Measurements from ENCODE around the gene TM4SF1.

The TM4SF1 gene

GRCh38 chr3:149324332-149324731, 53.1 kb downstream of the TM4SF1 start:
- ATAC-seq = no peak
- TF ChIP-seq ZNF565 (CRISPR knock-in tag; conservative IDR thresholded peaks at IDR 0.05; ENCODE audit: low read depth) (no peak), PATZ1 (CRISPR knock-in tag; IDR thresholded peaks at IDR 0.05; ENCODE audit: borderline replicate concordance) (no peak), BACH2 (CRISPR knock-in tag; IDR thresholded peaks at IDR 0.05; ENCODE audit: borderline replicate concordance) (no peak), ESRRG (CRISPR knock-in tag; IDR thresholded peaks at IDR 0.05) (no peak), ZFP30 (CRISPR knock-in tag; IDR thresholded peaks at IDR 0.05) (no peak), PPARA (CRISPR knock-in tag; IDR thresholded peaks at IDR 0.05; ENCODE audit: borderline replicate concordance) (no peak), OSR1 (CRISPR knock-in tag; IDR thresholded peaks at IDR 0.05) (no peak), TSHZ2 (CRISPR knock-in tag; IDR thresholded peaks at IDR 0.05) (no peak), SNAI2 (CRISPR knock-in tag; IDR thresholded peaks at IDR 0.05) (no peak), TCF4 (CRISPR knock-in tag; IDR thresholded peaks at IDR 0.05; ENCODE audit: borderline replicate concordance) (no peak), ZNF8 (CRISPR knock-in tag; IDR thresholded peaks at IDR 0.05) (no peak), RARB (CRISPR knock-in tag; IDR thresholded peaks at IDR 0.05) (no peak), ZFP3 (CRISPR knock-in tag; IDR thresholded peaks at IDR 0.05) (no peak), POU6F1 (CRISPR knock-in tag; IDR thresholded peaks at IDR 0.05; ENCODE audit: borderline replicate concordance, low read depth) (no peak)

- ATAC-seq = no peak
- no peak for TF ChIP-seq CREB5 (CRISPR knock-in tag; IDR thresholded peaks at IDR 0.05; ENCODE audit: low read depth)
- TF ChIP-seq RARB (CRISPR knock-in tag; IDR thresholded peaks at IDR 0.05) = no peak
- TF ChIP-seq ISL1 (CRISPR knock-in tag; IDR thresholded peaks at IDR 0.05) = no peak
- TF ChIP-seq POU6F1 (CRISPR knock-in tag; IDR thresholded peaks at IDR 0.05; ENCODE audit: borderline replicate concordance, low read depth) = no peak
- no peak for TF ChIP-seq SNAI2 (CRISPR knock-in tag; IDR thresholded peaks at IDR 0.05)
- no peak for TF ChIP-seq PPARA (CRISPR knock-in tag; IDR thresholded peaks at IDR 0.05; ENCODE audit: borderline replicate concordance)
- no peak for TF ChIP-seq ZFP30 (CRISPR knock-in tag; IDR thresholded peaks at IDR 0.05)
Measured at GRCh38 chr3:149321640-149322039, 55.8 kb downstream of the TM4SF1 start.

GRCh38 chr3:149321136-149321535, 56.3 kb downstream of the TM4SF1 start:
- no peak for ATAC-seq
- TF ChIP-seq ARNTL (CRISPR knock-in tag; IDR thresholded peaks at IDR 0.05; ENCODE audit: borderline replicate concordance, low read depth) = no peak
- TF ChIP-seq CSDC2 (CRISPR knock-in tag; IDR thresholded peaks at IDR 0.05) = no peak
- TF ChIP-seq ZFP30 (CRISPR knock-in tag; IDR thresholded peaks at IDR 0.05) = no peak
- no peak for TF ChIP-seq CREB5 (CRISPR knock-in tag; IDR thresholded peaks at IDR 0.05; ENCODE audit: low read depth)
- no peak for TF ChIP-seq GLIS3 (CRISPR knock-in tag; IDR thresholded peaks at IDR 0.05)
- no peak for TF ChIP-seq CSRNP3 (CRISPR knock-in tag; IDR thresholded peaks at IDR 0.05)
- no peak for TF ChIP-seq TOX (CRISPR knock-in tag; IDR thresholded peaks at IDR 0.05; ENCODE audit: borderline replicate concordance)
- no peak for TF ChIP-seq PPARA (CRISPR knock-in tag; IDR thresholded peaks at IDR 0.05; ENCODE audit: borderline replicate concordance)
- no peak for TF ChIP-seq ESRRG (CRISPR knock-in tag; IDR thresholded peaks at IDR 0.05)
